ENCODE results near the gene NRN1L. TPM values are rescaled to one million over a fixed set of nuclear protein-coding genes. Genes with fewer than 3 reads are reported as not detected.

Gene NRN1L
- total and polyA plus RNA-seq, 2 of the 4 experiments (the other 2 are of a cell fraction) = 0.27 TPM; not detected in 1

- H3K9ac ChIP-seq (ENCODE audit: low read depth, low read length) = no peak overlapping the region
- H4K91ac ChIP-seq (ENCODE audit: insufficient read depth, low read depth, low read length) = no peak overlapping the region
- no peak overlapping the region for H2BK5ac ChIP-seq (ENCODE audit: low read depth, low read length, poor library complexity, severe bottlenecking)
- H3K14ac ChIP-seq (replicated peaks; ENCODE audit: low read depth, low read length) = no peak overlapping the region
- POLR2A ChIA-PET (ENCODE audit: unreplicated experiment) = no interaction called here
- BruUV-seq (replicated peaks) = no TSS peak
- H3K79me1 ChIP-seq (ENCODE audit: low read depth in 1 of 2, low read length in 2 of 2) = peaks cover 58 to 69% of the 10 kb centered on the region in 2 experiments
- H3K18ac ChIP-seq (ENCODE audit: low read depth, low read length) = no peak overlapping the region
- H3K9me1 ChIP-seq (ENCODE audit: insufficient read depth, low read length) = peaks cover 49% of the 10 kb centered on the region
- no peaks in the 10 kb centered on the region for H3K9me3 ChIP-seq (ENCODE audit: control insufficient read depth, insufficient read depth, low read length)
- no peak overlapping the region for H2BK20ac ChIP-seq (ENCODE audit: low read depth, low read length)
- H3K4me3 ChIP-seq (ENCODE audit: insufficient read depth, low read depth, low read length) = no peak overlapping the region
- no peak for DNase-seq
- no peaks in the 10 kb centered on the region for H3K27me3 ChIP-seq (ENCODE audit: control insufficient read depth, insufficient read depth, low read length)
- peaks cover 20% of the 10 kb centered on the region for H3K4me1 ChIP-seq (ENCODE audit: control insufficient read depth, insufficient read depth, low read length)
- dilution Hi-C loops (cut with HindIII; ENCODE audit: low sequenced_read_pairs, unreplicated experiment) = no loop called here
- ATAC-seq (ENCODE audit: low read depth) = no peak
- intact Hi-C loops (cut with micrococcal nuclease) = loop anchor here (2.0 kb wide), 1 partner anchor 48 kb away; no protein-coding TSS in a partner anchor
- H2AK9ac ChIP-seq (replicated peaks; ENCODE audit: low read depth, low read length, poor library complexity) = no peak overlapping the region
- peaks cover 36% of the 10 kb centered on the region for H3K36me3 ChIP-seq (ENCODE audit: control insufficient read depth, insufficient read depth, low read length)
- TF ChIP-seq CEBPB (IDR thresholded peaks at IDR 0.05; ENCODE audit: low read depth, low read length) = no peak
- TF ChIP-seq RAD21 (IDR thresholded peaks at IDR 0.05; ENCODE audit: low read length) = no peak
- TF ChIP-seq POLR2A (IDR thresholded peaks at IDR 0.05; ENCODE audit: low read depth, low read length) = no peak
- TF ChIP-seq BHLHE40 (IDR thresholded peaks at IDR 0.05; ENCODE audit: low read depth, low read length) = no peak
- TF ChIP-seq USF2 (IDR thresholded peaks at IDR 0.05; ENCODE audit: low read depth, low read length) = no peak
- TF ChIP-seq SMC3 (IDR thresholded peaks at IDR 0.05; ENCODE audit: low read depth, low read length) = no peak
- TF ChIP-seq RCOR1 (IDR thresholded peaks at IDR 0.05; ENCODE audit: insufficient replicate concordance, low read length) = no peak
- TF ChIP-seq CHD1 (IDR thresholded peaks at IDR 0.05; ENCODE audit: low read depth, low read length) = no peak
- no peak for TF ChIP-seq NFE2L2 (IDR thresholded peaks at IDR 0.05; ENCODE audit: low read depth, low read length)
- no peak for TF ChIP-seq MAFK (IDR thresholded peaks at IDR 0.05; ENCODE audit: low read depth, low read length)
- TF ChIP-seq MAZ (IDR thresholded peaks at IDR 0.05; ENCODE audit: borderline replicate concordance, low read depth, low read length) = no peak
- TF ChIP-seq, protein P1, sequence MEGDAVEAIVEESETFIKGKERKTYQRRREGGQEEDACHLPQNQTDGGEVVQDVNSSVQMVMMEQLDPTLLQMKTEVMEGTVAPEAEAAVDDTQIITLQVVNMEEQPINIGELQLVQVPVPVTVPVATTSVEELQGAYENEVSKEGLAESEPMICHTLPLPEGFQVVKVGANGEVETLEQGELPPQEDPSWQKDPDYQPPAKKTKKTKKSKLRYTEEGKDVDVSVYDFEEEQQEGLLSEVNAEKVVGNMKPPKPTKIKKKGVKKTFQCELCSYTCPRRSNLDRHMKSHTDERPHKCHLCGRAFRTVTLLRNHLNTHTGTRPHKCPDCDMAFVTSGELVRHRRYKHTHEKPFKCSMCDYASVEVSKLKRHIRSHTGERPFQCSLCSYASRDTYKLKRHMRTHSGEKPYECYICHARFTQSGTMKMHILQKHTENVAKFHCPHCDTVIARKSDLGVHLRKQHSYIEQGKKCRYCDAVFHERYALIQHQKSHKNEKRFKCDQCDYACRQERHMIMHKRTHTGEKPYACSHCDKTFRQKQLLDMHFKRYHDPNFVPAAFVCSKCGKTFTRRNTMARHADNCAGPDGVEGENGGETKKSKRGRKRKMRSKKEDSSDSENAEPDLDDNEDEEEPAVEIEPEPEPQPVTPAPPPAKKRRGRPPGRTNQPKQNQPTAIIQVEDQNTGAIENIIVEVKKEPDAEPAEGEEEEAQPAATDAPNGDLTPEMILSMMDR (conservative IDR thresholded peaks at IDR 0.05; ENCODE audit: low read depth, low read length) = no peak
- TF ChIP-seq MXI1 (IDR thresholded peaks at IDR 0.05; ENCODE audit: borderline replicate concordance, low read depth, low read length) = no peak
- no peak for TF ChIP-seq RFX5 (IDR thresholded peaks at IDR 0.05; ENCODE audit: low read depth, low read length)
- TF ChIP-seq FOS (IDR thresholded peaks at IDR 0.05; ENCODE audit: low read depth, low read length) = no peak
- no peak for TF ChIP-seq ELK1 (IDR thresholded peaks at IDR 0.05; ENCODE audit: borderline replicate concordance, low read depth, low read length)
- H2AK5ac ChIP-seq (ENCODE audit: low read depth, low read length) = no peak overlapping the region
- H3K27ac ChIP-seq (ENCODE audit: insufficient read depth, low read length) = no peak overlapping the region
- H2BK120ac ChIP-seq (ENCODE audit: low read depth, low read length) = no peak overlapping the region
- no peak overlapping the region for H3K4ac ChIP-seq (ENCODE audit: low read depth, low read length)
- no peak overlapping the region for H3K56ac ChIP-seq (ENCODE audit: extremely low read depth, insufficient read depth, low read length)
- no peak overlapping the region for H4K8ac ChIP-seq (ENCODE audit: low read depth in 2 of 2, low read length in 2 of 2)
- in situ Hi-C loops (cut with MboI; ENCODE audit: low sequenced_read_pairs) = no loop called here
- H3K4me2 ChIP-seq (ENCODE audit: low read depth, low read length) = no peak overlapping the region
- H4K20me1 ChIP-seq (ENCODE audit: insufficient read depth, low read length) = peaks cover 65% of the 10 kb centered on the region
- no peak overlapping the region for H3K23ac ChIP-seq (ENCODE audit: low read depth, low read length)
- H2AFZ ChIP-seq (replicated peaks; ENCODE audit: low read length, poor library complexity) = no peak overlapping the region
- no peak overlapping the region for H2BK15ac ChIP-seq (ENCODE audit: low read depth, low read length)
- no peak overlapping the region for H4K5ac ChIP-seq (ENCODE audit: low read depth, low read length)
- CTCF ChIA-PET = interaction anchor here (1.4 kb wide), 1 partner anchor 49 kb away, joined by 5 read pairs; no protein-coding TSS in a partner anchor
- WGBS, 2 experiments (ENCODE audit: extremely low coverage in 2 of 2, insufficient read length in 1 of 2) = no CpG with 5 or more reads among the region's 2 CpGs
Measured at GRCh38 chr16:67864594-67864993, 20.1 kb upstream of the NRN1L start.
